DND-41 (cell line): ENCODE measurements around the gene TBXAS1.

Experiments used
- EZH2 ChIP-seq: IDR thresholded peaks from 3 replicates; pipeline ENCODE4 v1.6.1; 2012; ENCODE audit warnings: borderline replicate concordance, low read depth, mild to moderate bottlenecking, moderate library complexity, low read length, inconsistent platforms; ENCODE audit not compliant: severe bottlenecking
- TF ChIP-seq, protein P1 (sequence below): IDR thresholded peaks from 2 replicates; pipeline ENCODE4 v1.5.1; 2012; ENCODE audit warnings: borderline replicate concordance, low read length, moderate library complexity, mild to moderate bottlenecking; ENCODE audit not compliant: poor library complexity, severe bottlenecking; ENCODE audit errors: extremely low read depth

DNA sequence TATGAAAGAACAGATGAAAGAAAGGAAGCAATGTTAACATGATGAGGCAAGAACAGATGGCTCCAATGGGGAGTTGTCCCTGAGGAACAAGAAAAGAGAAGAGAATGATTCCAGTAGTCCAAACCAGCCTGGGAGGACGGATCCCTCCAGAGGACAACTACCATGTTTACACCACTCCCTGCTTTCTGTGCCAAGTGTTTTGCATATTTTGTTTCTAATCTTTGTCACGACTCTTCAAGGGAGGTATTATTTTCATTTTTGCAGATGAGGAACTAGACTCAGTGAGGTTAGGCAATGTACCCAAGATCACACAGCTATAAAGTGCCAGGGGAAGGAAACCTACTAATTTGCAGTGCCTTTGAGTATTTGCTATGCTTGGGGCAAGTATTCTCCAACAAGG, 117.5 kb downstream of the TBXAS1 start:
- TF ChIP-seq, protein P1, sequence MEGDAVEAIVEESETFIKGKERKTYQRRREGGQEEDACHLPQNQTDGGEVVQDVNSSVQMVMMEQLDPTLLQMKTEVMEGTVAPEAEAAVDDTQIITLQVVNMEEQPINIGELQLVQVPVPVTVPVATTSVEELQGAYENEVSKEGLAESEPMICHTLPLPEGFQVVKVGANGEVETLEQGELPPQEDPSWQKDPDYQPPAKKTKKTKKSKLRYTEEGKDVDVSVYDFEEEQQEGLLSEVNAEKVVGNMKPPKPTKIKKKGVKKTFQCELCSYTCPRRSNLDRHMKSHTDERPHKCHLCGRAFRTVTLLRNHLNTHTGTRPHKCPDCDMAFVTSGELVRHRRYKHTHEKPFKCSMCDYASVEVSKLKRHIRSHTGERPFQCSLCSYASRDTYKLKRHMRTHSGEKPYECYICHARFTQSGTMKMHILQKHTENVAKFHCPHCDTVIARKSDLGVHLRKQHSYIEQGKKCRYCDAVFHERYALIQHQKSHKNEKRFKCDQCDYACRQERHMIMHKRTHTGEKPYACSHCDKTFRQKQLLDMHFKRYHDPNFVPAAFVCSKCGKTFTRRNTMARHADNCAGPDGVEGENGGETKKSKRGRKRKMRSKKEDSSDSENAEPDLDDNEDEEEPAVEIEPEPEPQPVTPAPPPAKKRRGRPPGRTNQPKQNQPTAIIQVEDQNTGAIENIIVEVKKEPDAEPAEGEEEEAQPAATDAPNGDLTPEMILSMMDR = no peak
- TF ChIP-seq EZH2 = no peak
